Iris pigment epithelial cell (primary cell): Measurements from ENCODE around the gene MAD2L2.
A peak's percentile ranks its signal among the peaks of the same experiment; 100 is the strongest.

ENCODE experiments used
- DNase-seq: peaks from one replicate; pipeline ENCODE4 v3.0.0-alpha.2; 2011; ENCODE audit warnings: low read depth

The MAD2L2 gene

DNA sequence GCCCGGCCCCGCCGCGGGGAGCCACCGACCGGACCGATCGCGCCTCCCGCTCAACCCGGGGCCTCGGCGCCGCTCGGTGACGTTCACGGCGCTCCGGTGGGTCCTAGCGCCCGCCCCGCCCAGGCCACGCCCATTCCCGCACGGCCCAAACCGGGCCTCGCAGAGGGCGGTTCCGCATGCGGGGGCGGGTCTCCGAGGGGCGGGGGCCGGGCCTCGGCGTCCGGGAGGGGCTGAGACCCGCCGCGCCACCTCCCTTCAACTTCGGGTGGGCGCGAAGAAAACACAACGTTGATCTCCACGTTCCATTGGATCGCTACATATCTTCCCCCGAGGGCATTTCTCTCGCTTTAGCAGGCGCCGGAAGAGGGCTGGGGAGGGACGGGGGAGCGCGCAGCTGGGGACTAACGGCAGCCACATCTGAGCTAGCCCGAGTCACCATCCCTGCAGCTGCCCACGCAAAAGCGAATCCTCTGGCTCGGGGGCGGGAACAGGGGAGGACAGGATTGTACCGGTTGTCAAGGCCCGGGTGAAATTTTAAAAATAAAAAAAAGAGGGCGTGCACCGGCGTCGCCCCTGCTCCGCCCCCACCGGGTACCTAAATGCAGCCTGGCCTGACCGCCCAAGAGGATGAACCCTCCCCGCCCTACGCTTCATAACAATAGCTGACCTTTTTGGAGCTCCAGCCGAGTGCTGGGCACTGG lies at the start of gene MAD2L2:
Gene MAD2L2, minus strand, starts transcription at position 78 of the 701 bp plus-strand sequence. CDS start 547 bp downstream, outside the sequence.
- DNase-seq = peak; percentile 77

DNA sequence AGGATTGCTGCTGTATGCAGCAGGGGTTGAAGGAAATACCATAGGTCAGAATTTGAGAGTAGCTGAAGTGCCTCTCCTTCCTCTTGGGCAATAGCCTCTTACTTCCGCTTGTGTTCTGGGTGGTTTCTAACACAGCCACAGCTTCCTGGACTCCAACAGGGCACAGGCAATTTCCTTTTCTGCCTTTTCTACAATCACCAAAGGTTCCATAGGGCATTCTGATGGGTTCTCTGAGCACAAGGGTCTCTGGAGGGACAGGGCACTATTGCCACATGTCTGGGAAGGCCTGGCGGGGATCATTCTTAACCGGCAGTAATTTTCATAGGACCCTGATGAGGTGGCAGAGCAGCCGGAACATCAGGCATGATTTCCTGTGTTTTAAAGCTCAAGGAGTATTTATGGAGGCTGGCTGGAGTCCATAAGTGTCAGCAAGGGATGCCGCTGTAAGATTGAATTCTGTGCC lies 49.5 kb upstream of the MAD2L2 start:
- DNase-seq = peak; percentile 65

DNA sequence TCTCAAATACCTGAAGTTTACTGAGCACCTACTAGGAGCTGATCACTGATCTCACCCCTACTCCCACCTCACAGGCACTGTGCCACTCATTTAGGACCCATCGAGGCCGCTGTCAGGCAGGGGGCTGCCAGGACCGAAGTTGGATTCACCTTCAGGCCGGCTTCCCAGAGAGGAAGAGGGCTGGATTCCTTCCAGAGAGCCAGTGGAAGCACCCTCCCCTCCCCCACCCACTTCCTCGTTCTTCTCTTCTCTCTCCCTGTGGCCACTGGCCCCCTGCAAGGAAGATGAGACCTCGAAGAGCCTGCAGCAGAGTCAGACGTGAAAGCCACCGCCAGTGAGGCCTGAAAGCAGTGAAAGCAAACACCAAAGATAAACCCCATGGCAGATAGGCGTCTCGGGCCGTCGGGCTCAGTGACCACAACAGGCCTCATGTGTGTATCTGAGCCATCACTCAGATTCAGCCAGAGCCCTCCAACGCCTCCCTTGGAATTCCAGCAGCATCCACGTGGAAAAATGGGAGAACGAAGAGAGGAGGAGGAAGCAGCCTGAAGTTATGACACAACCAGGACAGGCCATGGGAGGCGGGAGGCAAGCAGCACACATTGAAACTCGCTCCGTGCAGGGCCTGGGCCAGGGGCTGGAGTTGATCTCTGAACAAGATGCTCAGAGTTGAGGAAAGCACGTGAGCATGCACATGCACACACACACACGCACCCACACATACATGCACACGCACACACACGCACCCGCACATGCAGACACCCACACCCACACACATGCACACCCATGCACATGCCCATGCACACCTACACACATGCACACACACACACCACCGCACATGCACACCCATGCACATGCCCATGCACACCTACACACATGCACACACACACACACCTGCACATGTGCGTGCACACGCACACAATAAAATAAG lies 48.8 kb upstream of the MAD2L2 start:
- DNase-seq = no peak

DNA sequence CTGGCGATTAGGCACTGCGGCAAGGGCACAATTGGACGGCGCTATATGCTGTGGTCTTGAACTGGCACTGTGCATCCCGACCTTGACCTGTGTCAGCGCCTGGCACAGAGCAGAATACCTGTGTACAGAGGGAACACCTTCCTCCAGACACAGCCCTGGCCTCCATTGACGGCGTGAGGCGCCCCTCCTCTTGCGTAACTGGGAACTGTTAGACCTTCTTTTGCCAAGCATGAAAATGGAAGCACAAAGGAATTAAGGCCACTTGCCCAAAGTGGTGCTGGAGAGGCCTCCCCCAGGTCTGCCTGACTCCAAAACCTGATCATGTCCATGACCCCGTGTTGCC lies 48.2 kb upstream of the MAD2L2 start:
- DNase-seq = no peak

DNA sequence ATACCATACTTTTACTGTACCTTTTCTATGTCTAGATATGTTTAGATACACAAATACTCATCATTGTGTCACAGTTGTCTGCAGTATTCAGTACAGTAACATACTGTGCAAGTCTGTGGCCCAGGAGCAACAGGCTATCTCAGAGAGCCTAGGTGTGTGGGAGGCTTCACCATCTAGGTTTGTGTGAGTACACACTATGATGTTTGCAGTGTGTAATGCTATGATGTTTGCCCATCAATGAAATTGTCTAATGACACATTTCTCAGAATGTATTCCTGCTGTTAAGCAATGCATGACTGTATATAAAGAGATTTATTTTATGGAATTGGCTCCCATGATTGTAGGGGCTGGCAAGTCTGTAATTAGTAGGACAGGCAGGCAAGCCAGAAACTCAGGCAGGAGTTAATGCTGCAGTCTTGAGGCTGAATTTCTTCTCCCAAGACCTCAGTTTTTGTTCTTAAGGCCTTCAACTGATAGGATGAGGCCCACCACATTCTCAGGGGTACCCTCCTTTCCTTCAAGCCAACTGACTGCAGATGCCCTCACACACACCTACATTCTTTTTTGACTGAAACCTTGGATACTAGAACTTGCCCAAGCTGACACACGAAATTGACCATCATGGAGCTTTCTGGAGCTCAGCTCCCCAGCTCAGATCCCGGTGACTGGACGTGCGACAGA lies 47.3 kb upstream of the MAD2L2 start:
- DNase-seq = no peak

DNA sequence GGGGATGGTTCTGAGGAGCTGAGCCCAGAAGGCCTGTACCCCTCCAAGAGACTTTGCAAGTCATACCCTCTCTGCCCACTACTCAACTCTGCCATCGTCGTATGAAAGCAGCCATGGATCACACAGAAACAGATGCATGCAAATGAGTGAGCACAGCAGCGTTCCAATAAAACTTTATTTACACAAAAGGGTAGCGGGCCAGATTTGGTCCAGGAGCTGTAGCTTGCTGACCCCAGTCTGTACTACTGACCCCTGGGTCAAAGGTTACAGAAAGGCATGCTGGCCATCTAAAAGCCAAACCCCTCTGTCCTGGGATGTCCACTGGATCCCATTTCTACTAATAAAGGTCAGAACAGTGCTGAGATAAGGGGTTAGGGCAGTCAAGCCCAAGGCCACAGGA lies 46.2 kb upstream of the MAD2L2 start:
- no peak for DNase-seq

DNA sequence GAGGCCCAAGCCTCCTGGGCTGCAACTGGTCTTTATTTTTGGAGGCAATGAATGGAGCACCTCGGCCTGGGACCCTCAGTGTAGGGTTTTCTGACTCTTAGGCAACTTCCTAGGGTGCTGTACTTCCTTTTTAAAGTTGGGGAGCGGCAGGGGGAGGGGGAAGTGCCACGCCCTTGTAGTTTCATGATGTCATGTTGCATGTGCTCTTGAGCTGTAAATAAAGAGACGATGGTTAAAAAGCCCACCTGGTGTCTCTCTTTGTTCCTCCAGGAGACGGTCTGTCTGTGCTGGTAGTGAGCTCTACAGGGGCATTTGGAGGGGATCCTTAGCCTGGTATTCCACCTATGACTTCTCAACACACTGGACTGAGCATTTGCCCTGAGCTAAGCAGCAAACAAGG lies 44.7 kb upstream of the MAD2L2 start:
- DNase-seq = no peak

DNA sequence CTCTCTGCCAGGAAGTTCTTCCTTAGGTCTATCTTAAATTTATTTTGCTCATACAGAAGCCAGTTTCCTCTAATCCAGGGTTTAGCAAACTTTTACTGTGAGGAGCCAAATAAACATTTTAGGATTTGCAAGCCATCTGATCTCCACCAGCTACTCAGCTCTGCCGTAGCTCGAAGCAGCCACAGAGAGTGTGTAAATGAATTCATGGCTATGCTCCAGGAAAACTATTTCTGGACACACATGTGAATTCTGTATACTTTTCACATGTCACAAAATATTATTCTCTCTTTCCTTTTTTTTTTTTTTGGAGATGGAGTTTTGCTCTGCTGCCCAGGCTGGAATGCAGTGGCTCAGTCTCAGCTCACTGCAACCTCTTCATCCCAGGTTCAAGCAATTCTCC lies 41.6 kb upstream of the MAD2L2 start:
- no peak for DNase-seq

DNA sequence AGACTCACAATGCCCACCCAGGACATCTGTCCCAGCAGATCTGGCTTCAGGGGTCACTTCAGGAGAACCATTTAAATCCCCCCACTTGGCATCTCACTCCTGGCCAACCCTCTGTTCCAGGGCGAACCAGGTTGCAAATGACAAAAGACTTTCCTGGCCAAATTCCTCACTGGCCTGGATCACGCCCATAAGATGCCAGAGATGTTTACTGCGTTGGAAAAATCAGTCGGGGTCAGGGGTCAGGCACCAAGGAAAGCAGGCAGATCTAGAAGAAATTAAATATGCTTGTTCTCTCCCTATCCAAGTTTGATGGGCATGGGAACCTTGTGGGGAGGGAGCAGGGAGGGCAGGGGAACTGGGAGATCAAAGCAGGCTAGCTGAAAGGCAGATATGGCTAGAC lies 40.4 kb upstream of the MAD2L2 start:
- no peak for DNase-seq

DNA sequence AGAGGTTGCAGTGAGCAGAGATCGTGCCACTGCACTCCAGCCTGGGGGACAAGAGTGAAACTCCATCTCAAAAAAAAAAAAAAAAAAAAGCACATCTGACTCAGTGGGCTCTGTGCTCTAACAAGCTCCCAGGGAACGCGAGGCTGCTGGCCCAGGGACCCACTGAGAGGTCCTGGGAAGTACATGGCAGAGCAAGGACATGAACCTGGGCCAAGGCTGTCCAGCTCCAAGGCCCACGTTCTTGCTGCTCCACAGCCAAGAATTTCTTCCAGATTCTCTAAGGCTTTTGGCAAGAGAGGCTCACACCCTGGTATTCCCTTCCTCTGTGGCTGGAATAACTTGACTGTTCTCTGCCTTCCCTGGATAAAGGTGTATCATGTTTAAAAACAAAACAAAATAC lies 39.6 kb upstream of the MAD2L2 start:
- DNase-seq = no peak

DNA sequence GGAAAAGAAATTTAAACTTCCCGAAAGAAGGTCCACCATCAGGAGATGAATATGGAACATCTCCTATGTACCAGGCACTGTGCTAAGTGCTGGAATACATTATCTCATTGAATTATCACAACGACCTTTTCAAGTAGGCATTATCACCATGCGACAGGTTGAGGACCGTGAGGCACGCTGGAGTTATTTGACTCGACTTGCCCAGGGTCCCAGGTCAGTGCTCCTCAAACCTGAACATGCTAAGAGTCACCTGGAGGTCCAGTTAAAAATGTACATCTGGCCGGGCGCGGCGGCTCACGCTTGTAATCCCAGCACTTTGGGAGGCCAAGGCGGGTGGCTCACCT lies 39.1 kb upstream of the MAD2L2 start:
- DNase-seq = no peak

DNA sequence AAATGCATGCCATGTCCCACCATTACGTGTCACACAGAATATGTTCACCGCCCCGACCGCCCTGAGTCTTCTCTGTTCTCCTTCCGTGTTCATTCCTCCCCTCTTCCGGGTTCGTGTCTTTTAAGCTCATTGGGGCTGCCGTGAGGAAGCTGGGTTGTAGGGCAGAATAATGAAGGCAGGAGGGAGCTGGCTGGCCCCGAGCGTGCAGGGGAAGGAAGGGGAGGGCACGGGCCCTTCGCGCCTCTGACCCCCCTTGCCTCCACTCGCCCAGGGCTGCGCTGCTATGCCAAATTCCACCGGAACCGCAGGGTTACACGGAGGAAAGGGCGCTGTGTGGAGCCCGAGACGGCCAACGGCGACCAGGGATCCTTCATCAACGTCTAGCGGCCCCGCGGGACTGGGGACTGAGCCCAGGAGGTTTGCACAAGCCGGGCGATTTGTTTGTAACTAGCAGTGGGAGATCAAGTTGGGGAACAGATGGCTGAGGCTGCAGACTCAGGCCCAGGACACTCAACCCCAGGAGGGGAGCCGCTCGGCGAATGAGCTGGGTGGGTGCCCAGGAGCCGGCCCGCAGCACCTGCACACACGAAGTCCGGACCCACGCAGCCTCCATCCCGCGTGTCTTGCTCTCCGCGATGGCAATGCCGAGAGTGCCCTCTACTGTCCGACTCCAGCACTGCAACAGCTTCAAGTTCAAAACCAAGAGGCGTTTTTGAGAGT lies 38.5 kb upstream of the MAD2L2 start:
- peak; percentile 45 for DNase-seq

DNA sequence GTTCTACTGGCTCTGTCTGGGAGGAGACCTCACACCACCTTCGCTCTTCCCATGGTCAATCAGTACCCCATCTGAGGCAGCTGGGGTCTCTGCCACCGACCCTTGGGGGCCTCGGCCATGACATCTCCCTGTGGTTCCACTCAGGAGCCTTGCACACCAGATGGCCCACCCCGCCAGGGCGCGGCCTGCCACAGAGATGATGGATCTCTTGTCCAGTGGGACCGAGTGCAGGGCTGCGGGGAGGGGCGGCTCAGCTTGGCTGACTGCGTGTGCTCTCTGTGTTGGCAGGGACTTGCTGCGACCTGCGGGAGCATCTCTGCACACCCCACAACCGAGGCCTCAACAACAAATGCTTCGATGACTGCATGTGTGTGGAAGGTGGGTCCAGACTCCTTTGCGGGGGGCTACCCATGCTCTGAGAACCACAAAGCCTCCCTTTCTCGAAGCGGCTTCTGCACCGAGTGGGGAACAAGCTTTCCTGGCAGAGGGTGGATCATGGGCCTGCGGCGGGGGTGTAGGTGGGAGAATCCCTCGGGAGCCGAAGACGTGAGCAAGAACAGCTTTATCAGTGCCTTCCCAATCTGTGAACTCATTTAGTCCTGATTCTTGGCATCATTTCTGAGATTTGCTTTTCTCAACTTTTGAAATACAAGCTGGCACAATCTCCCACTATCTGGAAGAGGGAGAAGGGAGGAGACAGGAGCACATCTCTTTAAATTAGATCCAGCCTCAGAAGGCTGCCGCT lies 34.1 kb upstream of the MAD2L2 start:
- DNase-seq = no peak

DNA sequence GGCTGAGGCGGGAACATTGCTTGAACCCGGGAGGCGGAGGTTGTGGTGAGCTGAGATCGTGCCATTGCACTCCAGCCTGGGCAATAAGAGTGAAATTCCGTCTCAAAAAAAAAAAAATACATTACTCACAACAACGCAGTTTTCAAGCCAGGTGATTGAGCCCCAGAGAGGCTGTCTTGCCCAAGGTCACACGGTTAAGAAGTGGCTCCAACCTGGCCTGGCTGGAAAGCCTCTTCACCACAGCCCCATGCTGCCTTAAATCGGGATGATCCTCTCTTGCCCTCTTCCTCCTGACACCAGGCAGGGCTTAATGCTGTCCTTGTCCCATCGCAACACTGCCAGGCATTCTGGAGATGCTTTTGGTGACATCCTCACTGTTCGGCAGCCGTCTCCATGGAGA lies 32.1 kb upstream of the MAD2L2 start:
- no peak for DNase-seq

DNA sequence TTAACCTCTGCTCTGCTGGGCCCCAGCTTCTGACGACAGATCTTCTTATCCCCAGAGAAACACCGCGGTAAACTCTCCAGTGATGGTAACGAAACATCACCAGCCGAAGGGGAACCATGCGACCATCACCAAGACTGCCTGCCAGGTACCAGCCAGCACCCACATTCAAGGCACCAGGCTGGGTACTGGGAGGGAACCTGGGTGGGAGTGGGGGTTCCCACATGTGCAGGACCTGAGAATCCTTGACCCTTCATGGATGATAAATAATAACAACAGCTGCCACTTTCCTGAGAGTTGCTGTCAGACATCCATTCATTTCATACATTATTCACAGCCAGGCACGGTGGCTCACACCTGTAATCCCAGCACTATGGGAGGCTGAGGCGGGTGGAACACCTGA lies 31.3 kb upstream of the MAD2L2 start:
- DNase-seq = no peak

DNA sequence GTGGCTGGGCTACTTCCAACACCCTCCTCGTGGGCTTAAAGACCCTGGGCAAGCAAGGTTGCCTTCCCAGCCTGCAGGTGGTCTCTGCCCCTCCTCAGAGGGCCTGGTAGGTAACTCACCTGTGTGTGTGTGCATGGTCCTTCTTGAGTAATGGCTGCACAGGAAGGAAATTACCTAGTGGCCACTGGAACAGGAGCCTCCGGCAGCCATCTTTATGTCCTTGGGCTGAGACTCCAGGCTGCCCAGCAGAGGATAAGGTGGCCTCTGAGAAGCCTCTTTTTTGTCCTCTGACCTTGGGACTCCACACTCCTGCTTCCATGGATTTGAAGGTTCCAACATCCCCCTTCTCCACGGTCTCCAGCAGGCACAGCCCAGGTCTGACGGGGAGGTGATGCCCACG lies 30.5 kb upstream of the MAD2L2 start:
- DNase-seq = no peak

DNA sequence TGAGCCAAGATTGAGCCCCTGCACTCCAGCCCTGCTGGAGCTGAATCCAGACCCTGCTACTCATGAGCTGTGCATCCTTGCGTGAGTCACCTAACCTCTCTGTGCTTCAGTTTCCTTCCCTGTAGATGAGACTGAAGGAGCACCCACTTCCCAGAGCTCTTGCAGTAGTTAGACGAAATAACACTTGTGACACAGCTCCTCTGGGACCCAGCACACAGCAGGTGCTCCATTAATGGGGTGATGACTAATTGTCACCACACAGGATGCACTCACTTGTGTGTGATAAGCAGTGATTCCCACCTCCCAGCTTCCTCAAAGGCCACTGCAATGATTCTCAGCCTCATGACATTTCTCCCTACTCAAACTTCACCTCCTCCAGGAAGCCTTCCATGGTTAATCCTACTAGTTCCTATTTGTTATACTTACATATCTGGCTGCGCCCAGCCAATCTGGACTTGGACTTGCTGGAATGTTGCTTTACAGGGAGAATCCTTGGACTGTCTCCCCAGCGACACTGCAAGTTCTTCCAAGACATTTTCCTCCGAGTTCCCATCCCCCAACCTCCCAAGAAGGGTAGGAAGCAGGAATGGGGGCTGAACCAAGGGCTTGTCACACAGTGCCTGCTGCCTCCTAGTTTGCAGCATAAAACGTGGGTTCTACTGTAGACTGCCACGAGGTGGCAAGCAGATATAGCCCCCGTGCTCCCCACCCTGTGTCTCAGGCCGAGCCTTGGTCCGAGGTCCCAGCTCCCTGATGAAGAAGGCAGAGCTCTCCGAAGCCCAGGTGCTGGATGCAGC lies 27.8 kb upstream of the MAD2L2 start:
- no peak for DNase-seq

DNA sequence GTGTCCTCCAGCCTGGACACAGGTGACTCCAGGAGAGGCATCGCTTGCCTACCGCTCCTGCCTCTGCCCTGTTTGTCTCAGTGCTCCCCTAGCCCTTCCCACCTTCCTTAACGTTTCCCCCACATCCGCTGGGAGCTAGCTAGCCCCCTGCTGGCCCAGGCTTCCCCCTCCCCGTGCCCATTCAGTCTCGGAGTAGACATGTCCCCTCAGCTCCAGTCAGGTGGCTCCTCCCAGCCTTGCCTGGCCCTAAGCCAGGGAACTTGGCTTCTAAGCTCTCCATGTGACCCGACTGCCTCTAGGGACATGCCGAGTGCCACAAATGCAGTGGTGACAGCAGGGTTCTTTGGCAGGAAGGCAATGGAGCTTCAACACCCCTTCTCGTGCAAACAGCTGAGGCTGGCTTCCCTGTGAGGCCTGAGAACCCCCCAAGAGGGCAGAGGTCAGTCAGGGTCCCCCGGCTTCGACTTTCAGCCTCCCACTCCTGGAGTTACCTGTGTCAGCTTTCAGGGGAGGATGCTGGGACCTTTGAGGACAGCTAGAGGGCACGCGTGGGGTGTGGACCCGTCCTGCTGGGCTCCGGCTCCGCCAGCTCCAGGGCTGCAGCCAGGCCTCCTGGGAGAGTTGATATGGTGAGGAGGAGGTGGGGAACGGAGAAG lies 26.8 kb upstream of the MAD2L2 start:
- no peak for DNase-seq

DNA sequence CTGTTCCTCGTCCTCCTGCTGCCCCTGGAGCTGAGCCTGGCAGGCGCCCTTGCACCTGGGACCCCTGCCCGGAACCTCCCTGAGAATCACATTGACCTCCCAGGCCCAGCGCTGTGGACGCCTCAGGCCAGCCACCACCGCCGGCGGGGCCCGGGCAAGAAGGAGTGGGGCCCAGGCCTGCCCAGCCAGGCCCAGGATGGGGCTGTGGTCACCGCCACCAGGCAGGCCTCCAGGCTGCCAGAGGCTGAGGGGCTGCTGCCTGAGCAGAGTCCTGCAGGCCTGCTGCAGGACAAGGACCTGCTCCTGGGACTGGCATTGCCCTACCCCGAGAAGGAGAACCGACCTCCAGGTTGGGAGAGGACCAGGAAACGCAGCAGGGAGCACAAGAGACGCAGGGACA lies 25.3 kb upstream of the MAD2L2 start:
- DNase-seq = no peak

DNA sequence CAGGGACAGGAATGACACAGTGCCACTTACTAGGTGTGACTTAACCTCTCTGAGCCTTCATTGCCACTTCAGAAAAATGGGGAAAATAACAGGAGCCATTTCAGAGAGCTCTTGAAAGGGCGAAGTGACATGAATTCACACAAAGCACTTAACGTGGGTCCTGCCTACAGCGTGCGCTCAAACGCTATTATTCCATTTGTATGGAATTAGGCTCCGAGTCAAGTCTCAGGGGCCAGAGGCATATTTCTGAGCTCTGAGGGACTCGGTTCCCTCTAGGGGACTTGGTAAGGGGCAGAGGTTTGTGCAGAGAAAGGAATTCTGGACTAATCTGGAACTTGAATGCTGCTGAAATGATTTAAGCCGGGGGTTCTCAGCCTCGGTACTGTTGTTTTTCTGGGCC lies 24.6 kb upstream of the MAD2L2 start:
- no peak for DNase-seq
